Natural killer cell treated with Interleukin-12 subunit alpha and Interleukin-12 subunit beta and Interleukin-15 and Interleukin-18, amount 100 ng/mL, for 72 hours (primary cell): ENCODE measurements around the gene TRIM52. TPM values are rescaled to one million over a fixed set of nuclear protein-coding genes. Genes with fewer than 3 reads are reported as not detected.

Experiments used
- ATAC-seq, 2 donors: fragments of 150-1000 bp; cut with Tn5 transposase in 1 of 2; sonication (Bioruptor Pico), chemical (Tn5 transposase) in 1 of 2; 2 replicates each; pipeline ENCODE4 v1.10.0; 2021
- DNase-seq: peaks from one replicate; pipeline ENCODE4 v3.0.0; 2022; ENCODE audit warnings: low spot score
- H3K27ac Mint-ChIP-seq, 2 donors: 1 replicate in 1 of 2; 2 replicates in 1 of 2; pipeline ENCODE4 v1.8.0; 2022; ENCODE audit warnings: mixed read lengths in 2 of 2, mild to moderate bottlenecking in 1 of 2, moderate library complexity in 1 of 2
- H3K27me3 Mint-ChIP-seq, 2 donors: 1 replicate in 1 of 2; 2 replicates in 1 of 2; pipeline ENCODE4 v1.8.0; 2022; ENCODE audit warnings: mixed read lengths in 2 of 2
- H3K36me3 Mint-ChIP-seq: one replicate; pipeline ENCODE4 v1.8.0; 2022; ENCODE audit warnings: mixed read lengths
- H3K4me1 Mint-ChIP-seq, 2 donors: 1 replicate in 1 of 2; 2 replicates in 1 of 2; pipeline ENCODE4 v1.8.0; 2022; ENCODE audit warnings: low read depth in 2 of 2, mixed read lengths in 2 of 2, mild to moderate bottlenecking in 1 of 2
- H3K4me3 Mint-ChIP-seq: one replicate; pipeline ENCODE4 v1.8.0; 2022; ENCODE audit warnings: mixed read lengths
- H3K9me3 Mint-ChIP-seq: 2 replicates; pipeline ENCODE4 v1.8.0; 2022; ENCODE audit warnings: mixed read lengths
- total RNA-seq, 2 donors: library from RNA; stranded (reverse); gene quantifications; one replicate each; pipeline ENCODE4 v1.2.3, GENCODE V29; 2022

Gene TRIM52
- total RNA-seq, 2 donors from 2014 or later = 22.3 to 33.2 TPM

DNA sequence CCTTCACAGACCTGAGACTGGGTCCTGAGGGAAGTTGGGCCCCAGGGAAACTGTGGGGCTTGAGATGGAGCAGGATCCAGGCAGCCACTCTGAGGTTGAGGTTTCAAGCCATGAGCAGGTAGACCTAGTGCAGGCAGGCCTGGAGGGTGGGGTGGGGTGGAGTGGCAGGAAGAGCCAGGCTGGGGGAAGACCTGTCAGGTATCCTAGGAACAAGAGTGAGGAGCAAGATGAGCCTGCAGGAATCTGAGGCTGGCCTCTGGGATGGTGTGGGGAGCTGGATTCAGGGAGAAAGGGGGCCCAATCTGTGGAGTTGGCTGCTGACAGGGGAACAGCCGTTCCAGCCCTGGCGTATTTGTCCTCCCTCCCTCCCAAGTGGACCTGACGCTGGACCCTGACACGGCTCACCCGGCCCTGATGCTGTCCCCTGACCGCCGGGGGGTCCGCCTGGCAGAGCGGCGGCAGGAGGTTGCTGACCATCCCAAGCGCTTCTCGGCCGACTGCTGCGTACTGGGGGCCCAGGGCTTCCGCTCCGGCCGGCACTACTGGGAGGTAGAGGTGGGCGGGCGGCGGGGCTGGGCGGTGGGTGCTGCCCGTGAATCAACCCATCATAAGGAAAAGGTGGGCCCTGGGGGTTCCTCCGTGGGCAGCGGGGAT lies 27.0 kb downstream of the TRIM52 start:
- H3K4me3 Mint-ChIP-seq = no peak overlapping the region
- H3K36me3 Mint-ChIP-seq = peaks cover 41% of the 10 kb centered on the region
- no peaks in the 10 kb centered on the region for H3K27me3 Mint-ChIP-seq
- DNase-seq (no peak), ATAC-seq (peak in 1 of 2 donors; percentile 15)
- peaks cover 22 to 31% of the 10 kb centered on the region in 2 donors for H3K4me1 Mint-ChIP-seq
- H3K9me3 Mint-ChIP-seq = no peaks in the 10 kb centered on the region
- H3K27ac Mint-ChIP-seq = peak overlapping the region in 1 of 2 donors; percentile 45

DNA sequence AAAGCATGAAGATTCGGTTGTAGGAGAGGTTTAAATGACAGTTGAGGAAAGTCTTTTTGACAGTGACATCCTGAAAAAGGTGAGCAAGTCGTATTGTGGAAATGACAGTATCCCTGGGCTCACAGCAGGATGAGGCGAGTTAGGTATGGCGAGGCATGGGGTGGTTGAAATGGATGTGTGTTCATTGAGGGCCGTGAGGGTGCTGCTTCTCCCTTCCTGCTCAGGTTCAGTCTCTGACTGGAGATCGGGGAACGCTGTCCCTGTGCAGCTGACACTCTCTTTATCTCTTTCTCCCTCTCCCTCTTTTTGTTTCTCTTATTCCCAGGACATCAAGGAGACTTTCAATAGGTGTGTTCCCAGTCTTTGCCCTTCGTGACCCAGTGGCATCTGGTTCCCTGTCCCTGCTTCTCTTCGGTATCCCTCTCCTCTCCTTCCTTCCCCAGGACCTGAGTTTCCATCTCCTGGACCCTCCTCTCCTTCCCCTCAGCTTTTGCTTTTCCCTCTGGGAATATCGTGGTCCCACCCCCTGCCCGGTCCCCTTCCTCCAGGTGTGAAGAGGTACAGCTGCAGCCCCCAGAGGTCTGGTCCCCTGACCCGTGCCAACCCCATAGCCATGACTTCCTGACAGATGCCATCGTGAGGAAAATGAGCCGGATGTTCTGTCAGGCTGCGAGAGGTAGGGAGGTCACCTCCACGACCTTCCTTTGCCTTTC lies 27.7 kb downstream of the TRIM52 start:
- no peaks in the 10 kb centered on the region for H3K27me3 Mint-ChIP-seq
- DNase-seq = no peak
- peaks cover 35% of the 10 kb centered on the region for H3K36me3 Mint-ChIP-seq
- no peak for ATAC-seq
- H3K27ac Mint-ChIP-seq = peak overlapping the region in 1 of 2 donors; percentile 45
- H3K9me3 Mint-ChIP-seq = no peaks in the 10 kb centered on the region
- peaks cover 16 to 27% of the 10 kb centered on the region in 2 donors for H3K4me1 Mint-ChIP-seq
- no peak overlapping the region for H3K4me3 Mint-ChIP-seq

DNA sequence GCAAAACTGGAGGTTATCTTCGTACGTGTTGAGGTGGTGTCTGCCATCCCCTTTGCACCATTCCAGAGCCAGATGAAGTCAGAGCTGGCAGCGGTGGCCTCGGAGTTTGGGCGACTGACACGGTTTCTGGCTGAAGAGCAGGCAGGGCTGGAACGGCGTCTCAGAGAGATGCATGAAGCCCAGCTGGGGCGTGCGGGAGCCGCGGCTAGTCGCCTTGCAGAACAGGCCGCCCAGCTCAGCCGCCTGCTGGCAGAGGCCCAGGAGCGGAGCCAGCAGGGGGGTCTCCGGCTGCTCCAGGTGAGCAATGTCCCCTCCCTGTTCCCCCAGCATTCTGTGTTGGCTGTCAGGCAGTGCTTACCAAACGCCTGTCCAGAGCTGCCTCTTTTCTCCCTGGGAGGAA lies 28.4 kb downstream of the TRIM52 start:
- no peak overlapping the region for H3K27ac Mint-ChIP-seq
- H3K36me3 Mint-ChIP-seq = peaks cover 28% of the 10 kb centered on the region
- ATAC-seq = no peak

DNA sequence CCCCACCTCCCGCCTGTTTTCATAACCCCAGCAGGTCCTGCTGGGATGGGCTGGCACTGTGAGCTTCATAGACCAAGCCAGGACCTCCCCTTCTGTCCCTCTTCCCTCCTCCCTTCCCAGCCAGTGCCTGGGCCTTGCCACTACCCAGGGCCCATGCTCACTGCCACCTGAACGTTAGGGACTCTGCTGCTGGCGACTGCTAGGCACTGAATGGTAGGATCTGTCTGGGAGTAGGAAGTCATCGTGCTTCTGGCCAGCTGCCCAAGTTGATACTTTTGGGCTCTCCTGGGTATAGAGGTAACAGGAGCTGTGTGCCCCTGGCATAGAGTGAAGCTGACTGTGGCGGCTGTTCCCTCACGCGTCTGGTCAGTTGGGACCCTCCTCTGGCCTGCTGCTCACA lies 29.5 kb downstream of the TRIM52 start:
- H3K27me3 Mint-ChIP-seq = no peaks in the 10 kb centered on the region
- H3K36me3 Mint-ChIP-seq = peaks cover 16% of the 10 kb centered on the region
- ATAC-seq = peak in 1 of 2 donors; percentile 43
- H3K4me3 Mint-ChIP-seq = no peak overlapping the region
- peaks cover 10 to 20% of the 10 kb centered on the region in 2 donors for H3K4me1 Mint-ChIP-seq
- no peak for DNase-seq
- H3K9me3 Mint-ChIP-seq = no peaks in the 10 kb centered on the region
- no peak overlapping the region for H3K27ac Mint-ChIP-seq

More for the DNA sequence above, 28.4 kb downstream of the TRIM52 start:
- no peak for DNase-seq
- H3K27me3 Mint-ChIP-seq = no peaks in the 10 kb centered on the region
- H3K4me1 Mint-ChIP-seq = peaks cover 10 to 22% of the 10 kb centered on the region in 2 donors
- no peaks in the 10 kb centered on the region for H3K9me3 Mint-ChIP-seq
- H3K4me3 Mint-ChIP-seq = no peak overlapping the region

DNA sequence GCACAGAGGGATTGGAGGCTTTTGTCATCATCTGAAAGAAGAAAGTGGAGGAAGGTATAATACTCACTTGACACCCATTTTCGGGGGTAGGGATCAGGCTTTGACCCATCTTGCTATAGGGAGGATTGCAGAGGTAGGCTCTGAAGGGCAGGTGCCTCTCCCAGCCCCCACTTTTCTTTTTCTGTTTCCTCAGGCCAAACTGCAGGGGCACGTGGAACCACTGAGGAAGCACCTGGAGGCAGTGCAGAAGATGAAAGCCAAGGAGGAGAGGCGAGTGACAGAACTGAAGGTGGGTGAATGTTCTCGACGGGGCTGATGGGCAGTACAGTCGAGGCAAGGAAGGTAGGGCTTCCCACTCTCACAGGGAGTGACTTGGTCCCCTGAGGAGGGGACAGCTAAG lies 30.4 kb downstream of the TRIM52 start:
- Mint-ChIP-seq H3K27me3 (no peaks in the 10 kb centered on the region), H3K9me3 (no peaks in the 10 kb centered on the region), H3K4me1 (peaks cover 10 to 21% of the 10 kb centered on the region in 2 donors), H3K36me3 (peaks cover 9% of the 10 kb centered on the region), H3K4me3 (no peak overlapping the region), H3K27ac (no peak overlapping the region)
- no peak for DNase-seq
- ATAC-seq = no peak

DNA sequence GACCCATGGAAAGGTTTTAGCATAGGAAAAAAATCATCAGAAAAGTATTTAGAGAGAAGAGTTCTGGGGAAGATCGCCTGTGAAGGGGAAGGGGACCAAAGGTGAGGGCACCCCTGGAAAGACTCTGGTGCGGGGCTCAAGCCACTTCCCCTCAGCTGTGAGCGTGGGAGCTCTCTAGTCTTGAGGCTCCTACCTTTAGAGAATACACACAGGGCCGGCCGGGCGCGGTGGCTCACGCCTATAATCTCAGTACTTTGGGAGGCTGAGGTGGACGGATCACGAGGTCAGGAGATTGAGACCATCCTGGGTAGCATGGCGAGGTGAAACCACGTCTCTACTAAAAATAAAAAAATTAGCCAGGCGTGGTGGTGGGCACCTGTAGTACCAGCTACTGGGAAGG lies 30.9 kb downstream of the TRIM52 start:
- H3K4me1 Mint-ChIP-seq = peaks cover 10 to 22% of the 10 kb centered on the region in 2 donors
- peaks cover 9% of the 10 kb centered on the region for H3K36me3 Mint-ChIP-seq
- H3K27ac Mint-ChIP-seq = peak overlapping the region in 1 of 2 donors; percentile 29
- H3K27me3 Mint-ChIP-seq = no peaks in the 10 kb centered on the region
- no peak overlapping the region for H3K4me3 Mint-ChIP-seq
- no peak for DNase-seq
- no peaks in the 10 kb centered on the region for H3K9me3 Mint-ChIP-seq
- ATAC-seq = no peak

DNA sequence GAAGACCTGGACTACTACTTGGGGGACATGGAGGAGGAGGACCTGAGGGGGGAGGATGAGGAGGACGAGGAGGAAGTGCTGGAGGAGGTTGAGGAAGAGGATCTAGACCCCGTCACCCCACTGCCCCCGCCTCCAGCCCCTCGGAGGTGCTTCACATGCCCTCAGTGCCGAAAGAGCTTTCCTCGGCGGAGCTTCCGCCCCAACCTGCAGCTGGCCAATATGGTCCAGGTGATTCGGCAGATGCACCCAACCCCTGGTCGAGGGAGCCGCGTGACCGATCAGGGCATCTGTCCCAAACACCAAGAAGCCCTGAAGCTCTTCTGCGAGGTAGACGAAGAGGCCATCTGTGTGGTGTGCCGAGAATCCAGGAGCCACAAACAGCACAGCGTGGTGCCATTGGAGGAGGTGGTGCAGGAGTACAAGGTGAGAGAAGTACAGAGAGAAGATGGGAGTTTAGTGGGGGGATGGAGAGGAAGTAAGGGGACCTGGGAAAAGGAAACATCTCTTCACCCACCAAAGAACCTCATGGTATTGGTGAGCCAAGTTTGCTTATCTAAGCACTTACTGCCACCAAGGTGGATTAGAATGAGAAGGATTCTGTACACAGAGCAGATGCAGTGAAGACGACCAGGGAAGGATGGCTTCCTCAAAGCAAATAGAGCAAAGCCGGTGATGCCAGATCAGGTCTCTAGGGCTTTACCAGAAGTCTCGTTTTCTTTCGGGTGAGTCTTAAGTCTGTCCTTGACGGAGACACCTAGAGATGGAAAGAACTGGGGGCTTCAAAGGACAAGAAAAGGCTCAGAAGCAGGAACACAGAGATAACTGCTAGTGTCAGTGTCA lies 36.3 kb downstream of the TRIM52 start:
- no peaks in the 10 kb centered on the region for H3K27me3 Mint-ChIP-seq
- H3K4me1 Mint-ChIP-seq = peaks cover 50 to 54% of the 10 kb centered on the region in 2 donors
- no peak for ATAC-seq
- peaks cover under 1% of the 10 kb centered on the region for H3K36me3 Mint-ChIP-seq
- H3K9me3 Mint-ChIP-seq = no peaks in the 10 kb centered on the region
- peak overlapping the region; percentile 99 for H3K27ac Mint-ChIP-seq
- peak overlapping the region; percentile 92 for H3K4me3 Mint-ChIP-seq
- no peak for DNase-seq

DNA sequence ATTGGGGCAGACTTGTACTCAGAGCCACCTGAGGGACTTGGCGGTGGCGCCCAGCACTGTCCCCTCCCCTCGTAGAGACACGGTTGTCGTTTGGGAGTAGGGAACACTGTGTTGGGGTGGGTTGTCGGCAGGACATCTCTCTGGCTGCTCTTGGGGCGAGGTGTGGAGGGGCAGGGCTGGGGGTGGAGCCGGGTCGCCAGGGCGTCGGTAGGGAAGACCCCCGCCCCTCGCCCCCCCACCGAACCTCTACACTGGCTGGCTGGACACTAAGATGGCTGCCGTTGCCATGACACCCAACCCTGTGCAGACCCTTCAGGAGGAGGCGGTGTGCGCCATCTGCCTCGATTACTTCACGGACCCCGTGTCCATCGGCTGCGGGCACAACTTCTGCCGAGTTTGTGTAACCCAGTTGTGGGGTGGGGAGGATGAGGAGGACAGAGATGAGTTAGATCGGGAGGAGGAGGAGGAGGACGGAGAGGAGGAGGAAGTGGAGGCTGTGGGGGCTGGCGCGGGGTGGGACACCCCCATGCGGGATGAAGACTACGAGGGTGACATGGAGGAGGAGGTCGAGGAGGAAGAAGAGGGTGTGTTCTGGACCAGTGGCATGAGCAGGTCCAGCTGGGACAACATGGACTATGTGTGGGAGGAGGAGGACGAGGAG lies 37.1 kb downstream of the TRIM52 start:
- Mint-ChIP-seq H3K4me1 (peaks cover 48 to 49% of the 10 kb centered on the region in 2 donors), H3K27ac (peak overlapping the region; percentile 99), H3K4me3 (peak overlapping the region; percentile 92), H3K36me3 (no peaks in the 10 kb centered on the region), H3K27me3 (no peaks in the 10 kb centered on the region), H3K9me3 (no peaks in the 10 kb centered on the region)
- ATAC-seq = peak; percentile 0 to 1
- no peak for DNase-seq

DNA sequence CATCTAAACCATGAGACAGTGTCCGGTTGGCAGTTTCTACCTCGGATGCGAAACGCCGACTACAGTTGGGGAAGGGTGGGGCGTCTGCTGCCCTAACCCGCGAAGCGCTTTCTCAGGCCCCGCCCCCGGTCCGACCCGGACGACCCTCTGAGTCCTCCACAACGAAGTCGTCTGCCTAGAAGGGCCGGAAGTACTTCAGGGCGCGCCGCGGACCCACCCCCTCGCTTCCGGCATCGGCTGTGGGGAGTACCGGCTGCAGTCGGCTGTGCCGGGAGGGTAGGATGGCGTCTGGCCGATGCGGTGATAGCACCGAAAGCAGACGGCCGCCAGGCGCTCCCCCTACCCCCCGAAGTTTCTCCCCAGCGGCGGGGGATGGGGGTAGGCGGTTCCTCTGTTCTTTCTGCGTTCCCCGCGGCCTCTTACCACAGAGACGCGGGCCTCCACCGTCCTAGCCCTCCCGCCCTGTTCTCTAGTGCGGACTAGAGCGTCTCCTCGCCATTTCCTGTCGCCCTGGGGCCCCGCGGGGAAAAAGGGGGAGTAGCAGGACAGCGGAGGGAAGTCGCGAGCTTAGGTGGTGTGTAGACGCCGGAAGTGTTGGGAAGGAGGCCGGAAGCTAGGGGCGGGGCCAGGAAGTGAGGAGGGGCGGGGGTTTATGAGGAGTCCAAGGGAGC lies 37.8 kb downstream of the TRIM52 start, which contains the start of gene TRIM41:
Gene TRIM41 (plus strand): TSS at position 224 of the 671 bp plus-strand sequence. CDS start 719 bp downstream, outside the sequence.
- H3K27me3 Mint-ChIP-seq = no peaks in the 10 kb centered on the region
- DNase-seq = peak; percentile 100
- peak within 1 kb of the TSS; percentile 92 for H3K4me3 Mint-ChIP-seq
- peak; percentile 82 to 87 for ATAC-seq
- H3K9me3 Mint-ChIP-seq = no peaks in the 10 kb centered on the region
- peaks cover 51 to 52% of the 10 kb centered on the region in 2 donors for H3K4me1 Mint-ChIP-seq
- H3K27ac Mint-ChIP-seq = peak within 1 kb of the TSS; percentile 99
- no peaks in the 10 kb centered on the region for H3K36me3 Mint-ChIP-seq

DNA sequence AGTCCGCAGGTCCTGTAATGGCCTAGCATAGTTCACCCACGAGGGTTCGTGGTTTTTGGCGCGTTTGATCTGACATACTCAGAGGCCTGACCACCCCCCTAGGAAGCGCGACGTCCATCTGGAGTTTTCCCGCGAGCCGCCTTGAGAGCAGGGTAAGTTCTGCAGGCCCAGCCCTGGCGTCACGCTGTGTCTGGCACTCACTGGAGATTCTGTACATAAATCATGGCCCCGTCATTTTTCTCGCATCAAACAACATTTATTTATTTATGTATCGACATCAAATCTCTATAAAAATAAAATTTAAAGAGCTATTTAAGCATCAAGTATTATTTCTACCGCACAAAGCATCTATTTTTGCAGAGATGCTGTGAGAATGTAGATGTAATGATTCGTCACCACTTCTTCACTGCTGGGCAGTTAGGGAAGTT lies 38.3 kb downstream of the TRIM52 start:
- H3K9me3 Mint-ChIP-seq = no peaks in the 10 kb centered on the region
- DNase-seq = no peak
- peak overlapping the region; percentile 92 for H3K4me3 Mint-ChIP-seq
- H3K27ac Mint-ChIP-seq = peak overlapping the region; percentile 99
- no peaks in the 10 kb centered on the region for H3K27me3 Mint-ChIP-seq
- ATAC-seq = no peak
- no peaks in the 10 kb centered on the region for H3K36me3 Mint-ChIP-seq
- peaks cover 57% of the 10 kb centered on the region in 2 donors for H3K4me1 Mint-ChIP-seq

DNA sequence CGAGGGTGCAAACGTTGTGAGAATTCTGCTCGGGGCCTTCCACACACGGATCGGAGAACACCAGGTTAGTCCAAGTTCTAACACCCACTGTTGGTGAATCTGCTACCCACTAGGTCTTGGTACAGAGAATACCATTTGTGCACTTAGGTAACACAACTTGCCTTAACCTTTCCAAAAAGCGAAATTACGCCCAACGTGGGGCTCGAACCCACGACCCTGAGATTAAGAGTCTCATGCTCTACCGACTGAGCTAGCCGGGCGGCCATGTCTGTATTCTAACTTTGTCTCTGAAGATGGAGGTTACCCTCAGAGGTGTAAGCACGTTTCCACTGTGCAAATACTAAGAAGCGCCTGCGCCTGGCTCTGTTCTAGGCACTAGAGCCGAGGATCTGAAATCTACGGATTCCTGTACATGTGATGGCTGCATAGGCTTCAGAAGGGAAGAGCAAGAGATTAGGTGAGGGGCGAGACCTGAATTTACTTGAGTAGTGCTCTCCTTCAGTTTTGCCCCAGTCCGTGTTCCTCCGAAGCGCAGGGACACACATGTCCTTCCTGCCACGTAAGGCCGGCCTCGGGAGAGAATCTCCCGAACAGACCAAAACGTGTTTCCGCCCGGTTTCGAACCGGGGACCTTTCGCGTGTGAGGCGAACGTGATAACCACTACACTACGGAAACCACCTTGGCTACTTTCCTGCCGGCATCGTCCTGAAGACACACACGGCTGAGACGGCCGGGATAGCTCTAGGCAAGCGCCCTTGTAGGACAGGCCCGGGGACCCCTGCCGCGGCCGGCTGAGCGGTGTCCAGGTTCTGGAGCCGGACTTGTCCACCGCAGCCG lies 38.9 kb downstream of the TRIM52 start:
- H3K27me3 Mint-ChIP-seq = no peaks in the 10 kb centered on the region
- DNase-seq (peak; percentile 93), ATAC-seq (peak; percentile 55 to 64)
- peak overlapping the region; percentile 99 for H3K27ac Mint-ChIP-seq
- H3K4me1 Mint-ChIP-seq = peaks cover 63 to 64% of the 10 kb centered on the region in 2 donors
- H3K36me3 Mint-ChIP-seq = no peaks in the 10 kb centered on the region
- no peaks in the 10 kb centered on the region for H3K9me3 Mint-ChIP-seq
- peak overlapping the region; percentile 92 for H3K4me3 Mint-ChIP-seq

DNA sequence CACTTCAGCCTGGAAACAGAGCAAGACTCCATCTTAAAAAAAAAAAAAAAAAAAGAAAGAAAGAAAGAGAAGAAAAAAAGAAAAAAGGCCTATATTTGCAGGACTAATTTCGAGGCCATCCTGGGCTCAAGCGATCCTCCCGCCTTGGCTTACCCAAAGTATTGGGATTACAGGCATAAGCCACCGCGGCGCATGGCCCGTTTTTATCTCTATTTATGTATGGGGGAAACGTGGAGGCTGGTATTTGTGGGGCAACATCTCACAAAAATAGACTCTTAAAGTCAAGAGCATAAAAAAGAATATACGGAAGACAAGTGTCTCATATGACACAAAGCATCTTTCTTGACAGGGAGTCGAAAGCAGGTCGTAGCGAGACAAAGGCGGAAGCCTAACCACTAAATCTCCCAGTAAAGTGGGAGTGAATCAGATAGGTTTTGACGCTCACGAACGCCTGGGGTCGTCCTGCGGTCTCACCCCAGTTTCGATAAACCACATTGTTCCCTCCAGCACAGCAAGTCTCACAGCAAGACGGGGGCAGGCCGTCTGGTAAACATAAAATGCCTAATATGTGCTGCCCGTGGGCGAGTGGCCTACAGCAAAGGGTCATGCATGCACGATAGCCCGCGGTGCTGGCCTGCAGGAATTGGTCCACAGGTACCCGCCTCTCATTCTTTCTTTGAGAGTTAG lies 39.7 kb downstream of the TRIM52 start:
- Mint-ChIP-seq H3K4me1 (peaks cover 66 to 67% of the 10 kb centered on the region in 2 donors), H3K36me3 (no peaks in the 10 kb centered on the region), H3K27me3 (no peaks in the 10 kb centered on the region), H3K9me3 (no peaks in the 10 kb centered on the region), H3K4me3 (peak overlapping the region; percentile 92), H3K27ac (peak overlapping the region; percentile 99)
- peak; percentile 67 for DNase-seq
- no peak for ATAC-seq
